GM19452 (cell line): ENCODE results near the gene CYP21A2.

Source experiments
- ATAC-seq: cut with Tn5 transposase; IDR thresholded peaks from one replicate; pipeline ENCODE4 v1.9.1; 2021; ENCODE audit not compliant: unreplicated experiment

CYP21A2 gene

GRCh38 chr6:32081168-32081990 lies 43.2 kb downstream of the CYP21A2 start:
- no peak for ATAC-seq

GRCh38 chr6:32082478-32082877 lies 44.3 kb downstream of the CYP21A2 start:
- no peak for ATAC-seq

GRCh38 chr6:32082935-32083334 lies 44.7 kb downstream of the CYP21A2 start:
- no peak for ATAC-seq

- ATAC-seq: no peak
These were observed 45.9 kb downstream of the CYP21A2 start for GRCh38 chr6:32083812-32084768.

- ATAC-seq: no peak
These were observed 46.6 kb downstream of the CYP21A2 start for GRCh38 chr6:32084780-32085179.

GRCh38 chr6:32085759-32086459 lies 47.7 kb downstream of the CYP21A2 start:
- no peak for ATAC-seq

- ATAC-seq: no peak
These were observed 48.7 kb downstream of the CYP21A2 start for GRCh38 chr6:32086661-32087573.

- ATAC-seq: no peak
These were observed 49.6 kb downstream of the CYP21A2 start for GRCh38 chr6:32087574-32088486.

GRCh38 chr6:32088487-32089049 lies 50.4 kb downstream of the CYP21A2 start:
- ATAC-seq: no peak

- no peak for ATAC-seq
These were observed 51.0 kb downstream of the CYP21A2 start for GRCh38 chr6:32089082-32089828.
